BJ (cell line): ENCODE measurements around the gene ERBB4. TPM values are rescaled to one million over a fixed set of nuclear protein-coding genes. Genes with fewer than 3 reads are reported as not detected.

Experiments used
- CTCF ChIA-PET: fragments of 350-600 bp; formaldehyde crosslinking; extraction: SDS; loops from one replicate; lab custom pipeline; 2021; ENCODE audit warnings: antibody characterized with exemption, inconsistent platforms; lab: Yijun Ruan, JAX
- POLR2A ChIA-PET: fragments of 300-600 bp; sonication (Branson Sonifier 250); formaldehyde crosslinking; extraction: SDS; loops from one replicate; lab custom pipeline; 2021; ENCODE audit warnings: antibody characterized with exemption; lab: Charles Lee
- DNase-seq: peaks from one replicate; pipeline ENCODE4 v3.0.0-alpha.2; 2011; ENCODE audit warnings: low read depth
- H3K27me3 ChIP-seq: 2 replicates; pipeline ENCODE4 v1.6.0; 2011; ENCODE audit warnings: low read length; ENCODE audit not compliant: control insufficient read depth, insufficient read depth
- H3K36me3 ChIP-seq: 2 replicates; pipeline ENCODE4 v1.5.1; 2011; ENCODE audit warnings: low read length; ENCODE audit not compliant: control insufficient read depth, insufficient read depth
- H3K4me3 ChIP-seq: 2 replicates; pipeline ENCODE4 v1.5.1; 2011; ENCODE audit warnings: low read depth, mild to moderate bottlenecking, control low read depth, low read length
- polyA plus RNA-seq: library from polyadenylated mRNA; depleted of rRNA; stranded (reverse); fragments of >200 nt; gene quantifications from 2 replicates; pipeline ENCODE4 v1.2.3, GENCODE V29; 2011
- TF ChIP-seq, protein P1 (sequence below): IDR thresholded peaks from 2 replicates; pipeline ENCODE4 v1.5.1; 2011; ENCODE audit warnings: low read depth, mild to moderate bottlenecking, control low read depth, inconsistent platforms, low read length, moderate library complexity; ENCODE audit not compliant: insufficient read depth

Gene ERBB4
- polyA plus RNA-seq, 1 experiment: not detected

DNA sequence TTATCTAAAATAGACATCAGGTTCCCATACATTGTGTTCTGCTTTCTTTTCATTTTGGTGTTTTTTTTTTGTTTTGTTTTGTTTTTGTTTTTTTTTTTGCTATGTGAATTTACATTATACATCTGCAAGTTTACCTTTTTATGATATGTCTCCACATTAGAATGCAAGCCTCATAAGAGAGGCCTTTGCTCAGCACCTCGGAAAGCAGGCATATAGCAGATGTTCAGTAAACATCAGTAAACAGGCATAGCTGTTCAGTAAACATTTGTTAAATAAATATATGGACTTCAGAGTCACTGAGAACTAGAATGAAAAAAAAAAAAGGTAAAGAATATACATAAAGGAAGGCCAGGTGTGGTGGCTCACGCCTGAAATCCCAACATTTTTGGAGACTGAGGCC lies 405.3 kb downstream of the ERBB4 start:
- CTCF ChIA-PET: no interaction called here
- H3K4me3 ChIP-seq: no peak overlapping the region
- POLR2A ChIA-PET: no interaction called here
- TF ChIP-seq, protein P1, sequence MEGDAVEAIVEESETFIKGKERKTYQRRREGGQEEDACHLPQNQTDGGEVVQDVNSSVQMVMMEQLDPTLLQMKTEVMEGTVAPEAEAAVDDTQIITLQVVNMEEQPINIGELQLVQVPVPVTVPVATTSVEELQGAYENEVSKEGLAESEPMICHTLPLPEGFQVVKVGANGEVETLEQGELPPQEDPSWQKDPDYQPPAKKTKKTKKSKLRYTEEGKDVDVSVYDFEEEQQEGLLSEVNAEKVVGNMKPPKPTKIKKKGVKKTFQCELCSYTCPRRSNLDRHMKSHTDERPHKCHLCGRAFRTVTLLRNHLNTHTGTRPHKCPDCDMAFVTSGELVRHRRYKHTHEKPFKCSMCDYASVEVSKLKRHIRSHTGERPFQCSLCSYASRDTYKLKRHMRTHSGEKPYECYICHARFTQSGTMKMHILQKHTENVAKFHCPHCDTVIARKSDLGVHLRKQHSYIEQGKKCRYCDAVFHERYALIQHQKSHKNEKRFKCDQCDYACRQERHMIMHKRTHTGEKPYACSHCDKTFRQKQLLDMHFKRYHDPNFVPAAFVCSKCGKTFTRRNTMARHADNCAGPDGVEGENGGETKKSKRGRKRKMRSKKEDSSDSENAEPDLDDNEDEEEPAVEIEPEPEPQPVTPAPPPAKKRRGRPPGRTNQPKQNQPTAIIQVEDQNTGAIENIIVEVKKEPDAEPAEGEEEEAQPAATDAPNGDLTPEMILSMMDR: no peak
- H3K36me3 ChIP-seq: no peaks in the 10 kb centered on the region
- no peaks in the 10 kb centered on the region for H3K27me3 ChIP-seq
- no peak for DNase-seq

DNA sequence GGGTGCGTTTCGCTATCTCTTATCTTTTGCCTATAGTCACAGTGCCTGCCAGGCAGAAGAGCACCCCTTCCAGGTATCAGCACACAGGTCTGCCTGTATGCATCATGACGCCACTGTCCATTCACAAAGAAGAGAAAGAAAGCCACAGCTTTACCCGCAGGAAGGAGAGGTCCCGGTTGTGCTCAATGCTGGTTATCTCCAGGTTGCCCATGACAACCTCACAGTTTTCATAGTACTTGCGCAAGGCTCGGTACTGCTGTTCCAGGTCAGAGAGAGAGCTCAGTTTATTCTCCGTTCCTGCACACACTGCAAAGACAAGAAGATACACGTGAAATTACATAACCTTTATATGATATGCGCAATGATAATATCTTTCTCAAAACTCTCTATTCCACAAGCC lies 414.0 kb downstream of the ERBB4 start:
- no peaks in the 10 kb centered on the region for H3K36me3 ChIP-seq
- H3K27me3 ChIP-seq: no peaks in the 10 kb centered on the region
- ChIA-PET POLR2A (no interaction called here), CTCF (no interaction called here)
- DNase-seq: no peak
- TF ChIP-seq, protein P1: no peak
- H3K4me3 ChIP-seq: no peak overlapping the region

DNA sequence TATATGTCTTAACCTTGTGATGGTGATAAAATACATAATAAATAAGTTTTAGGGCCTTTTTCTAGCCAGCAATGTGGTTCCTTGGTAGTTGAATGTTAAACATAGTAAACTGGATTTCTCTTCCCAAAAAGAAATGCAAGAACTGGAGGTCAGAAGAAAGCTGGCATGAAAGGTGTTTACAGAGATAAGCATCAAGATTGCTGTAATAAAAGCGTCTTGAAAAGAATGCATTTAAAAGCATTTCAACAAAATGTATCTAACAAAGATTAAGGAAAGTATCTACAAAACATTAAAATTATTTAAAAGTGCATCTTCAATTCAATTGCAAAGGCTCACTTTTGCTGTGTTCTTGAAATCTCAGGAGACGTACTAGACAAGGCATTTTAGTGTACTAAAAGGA lies 419.0 kb downstream of the ERBB4 start:
- ChIA-PET POLR2A (no interaction called here), CTCF (no interaction called here)
- Histone ChIP-seq H3K36me3 (no peaks in the 10 kb centered on the region), H3K27me3 (no peaks in the 10 kb centered on the region), H3K4me3 (no peak overlapping the region)
- DNase-seq: no peak
- TF ChIP-seq, protein P1: no peak

DNA sequence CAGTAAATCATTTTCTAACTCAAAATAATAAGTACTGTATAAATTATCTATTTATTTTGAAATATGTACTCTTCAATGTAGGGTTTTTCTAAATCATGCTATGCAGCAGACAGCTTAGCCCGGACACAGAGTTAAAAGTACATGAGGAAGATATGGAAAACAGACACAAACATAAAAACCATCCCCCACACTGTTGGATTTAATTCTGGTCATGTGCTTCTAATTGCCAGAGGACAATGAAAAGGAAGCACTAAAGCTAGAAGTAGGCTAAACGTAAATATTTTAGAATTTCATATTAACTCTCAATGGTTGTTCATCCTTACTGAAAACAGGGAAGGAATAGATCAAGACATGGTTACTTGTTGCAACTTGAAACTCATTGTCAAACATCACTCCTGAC lies 420.7 kb downstream of the ERBB4 start:
- DNase-seq: no peak
- TF ChIP-seq, protein P1: no peak
- Histone ChIP-seq H3K4me3 (no peak overlapping the region), H3K36me3 (no peaks in the 10 kb centered on the region), H3K27me3 (no peaks in the 10 kb centered on the region)
- ChIA-PET CTCF (no interaction called here), POLR2A (no interaction called here)

DNA sequence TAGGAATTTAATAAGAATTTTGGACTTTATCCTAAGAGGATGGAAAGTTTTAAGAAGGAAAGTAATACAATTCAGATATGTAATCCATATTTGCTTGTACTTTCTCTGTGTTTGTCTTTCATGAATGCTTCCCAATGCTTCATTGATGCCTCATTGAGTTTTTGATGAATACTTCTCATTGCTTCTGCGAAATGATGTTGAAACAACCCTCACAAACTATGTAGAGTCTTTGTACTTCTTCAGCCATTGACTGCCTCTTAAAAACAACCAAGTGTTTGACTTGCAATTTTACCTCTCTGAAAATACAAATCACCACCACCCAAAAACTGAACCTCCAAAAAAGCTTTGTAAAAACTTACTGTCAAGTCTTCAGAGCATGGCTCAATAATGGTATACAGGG lies 424.1 kb downstream of the ERBB4 start:
- POLR2A ChIA-PET: no interaction called here
- TF ChIP-seq, protein P1: no peak
- CTCF ChIA-PET: no interaction called here
- no peak overlapping the region for H3K4me3 ChIP-seq
- no peaks in the 10 kb centered on the region for H3K36me3 ChIP-seq
- H3K27me3 ChIP-seq: no peaks in the 10 kb centered on the region
- no peak for DNase-seq
